Peyer's patch (tissue), 4 donors: ENCODE data around the gene ANKH. TPM values are rescaled to one million over a fixed set of nuclear protein-coding genes. Genes with fewer than 3 reads are reported as not detected.

Source experiments
- DNase-seq, 3 donors: peaks; one replicate each; pipeline ENCODE4 v3.0.0-alpha.2; 2017 to 2019
- H3K27ac ChIP-seq, 4 donors: fragments of 200-600 bp; sonication (generic); one replicate each; pipeline ENCODE4 v1.5.1; 2016 to 2019
- H3K27me3 ChIP-seq, 2 donors: fragments of 200-600 bp; sonication (generic); one replicate each; pipeline ENCODE4 v1.5.1; 2019
- H3K36me3 ChIP-seq, 3 donors: fragments of 200-600 bp; sonication (generic); one replicate each; pipeline ENCODE4 v1.5.1; 2016 to 2019
- H3K4me1 ChIP-seq, 4 donors: fragments of 200-600 bp; sonication (generic); one replicate each; pipeline ENCODE4 v1.5.1; 2016 to 2019
- H3K4me3 ChIP-seq, 4 donors: fragments of 200-600 bp; sonication (generic); 1 replicate in 3 of 4; 2 replicates in 1 of 4; pipeline ENCODE4 v1.5.1; 2016 to 2019; ENCODE audit warnings: mild to moderate bottlenecking in 1 of 4
- H3K9me3 ChIP-seq, 4 donors: fragments of 200-600 bp; sonication (generic); one replicate each; pipeline ENCODE4 v1.5.1; 2016 to 2019; ENCODE audit warnings: mild to moderate bottlenecking in 1 of 4
- POLR2A ChIP-seq, 2 donors: fragments of 450-650 bp; IDR thresholded peaks; one replicate each; pipeline ENCODE4 v1.5.1; 2017; ENCODE audit warnings: antibody characterized with exemption in 2 of 2, mild to moderate bottlenecking in 2 of 2, moderate library complexity in 2 of 2
- total RNA-seq, 4 donors: library from RNA; depleted of rRNA; stranded (reverse); fragments of >200 nt; gene quantifications; one replicate each; pipeline ENCODE4 v1.1.0, GENCODE V29; 2016
- TF ChIP-seq, protein P1 (sequence below), 6 experiments: fragments of 450-650 bp in 4 of 6; fragments of 200-600 bp in 2 of 6; sonication (generic) in 1 of 6; IDR thresholded peaks; one replicate each; pipeline ENCODE4 v1.5.1; 2017 to 2019; ENCODE audit warnings: antibody characterized with exemption in 6 of 6, mild to moderate bottlenecking in 3 of 6, moderate library complexity in 1 of 6

The ANKH gene
- total RNA-seq, 4 donors from 2014 or later, result 28.9 to 98.0 (median 96.1) TPM

DNA sequence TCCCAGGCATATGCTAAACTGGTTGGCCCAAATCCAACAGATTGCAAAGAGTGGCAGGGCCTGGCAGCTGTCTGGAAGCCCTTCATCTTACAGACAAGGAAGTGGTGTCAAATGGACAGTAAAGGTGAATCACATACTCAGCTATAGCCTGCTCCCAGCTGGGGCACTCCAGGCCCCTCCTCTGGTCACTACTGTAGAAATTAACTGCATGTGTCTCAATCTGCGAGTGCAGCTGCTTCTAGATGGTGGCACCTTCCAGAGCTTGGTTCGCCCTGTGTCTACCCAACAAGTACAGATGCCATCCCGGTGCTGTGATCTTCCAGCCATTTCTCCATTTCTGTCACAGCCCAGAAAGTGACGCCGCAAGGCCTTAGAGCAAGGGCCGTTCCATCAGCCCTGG lies 156.9 kb downstream of the ANKH start:
- Histone ChIP-seq H3K27ac (no peak overlapping the region), H3K4me1 (no peaks in the 10 kb centered on the region), H3K9me3 (no peaks in the 10 kb centered on the region), H3K27me3 (no peaks in the 10 kb centered on the region), H3K4me3 (no peak overlapping the region), H3K36me3 (peaks cover 0 to 67% (median 0%) of the 10 kb centered on the region in 3 donors)
- TF ChIP-seq POLR2A (IDR thresholded peaks at IDR 0.05), result no peak
- TF ChIP-seq, protein P1, sequence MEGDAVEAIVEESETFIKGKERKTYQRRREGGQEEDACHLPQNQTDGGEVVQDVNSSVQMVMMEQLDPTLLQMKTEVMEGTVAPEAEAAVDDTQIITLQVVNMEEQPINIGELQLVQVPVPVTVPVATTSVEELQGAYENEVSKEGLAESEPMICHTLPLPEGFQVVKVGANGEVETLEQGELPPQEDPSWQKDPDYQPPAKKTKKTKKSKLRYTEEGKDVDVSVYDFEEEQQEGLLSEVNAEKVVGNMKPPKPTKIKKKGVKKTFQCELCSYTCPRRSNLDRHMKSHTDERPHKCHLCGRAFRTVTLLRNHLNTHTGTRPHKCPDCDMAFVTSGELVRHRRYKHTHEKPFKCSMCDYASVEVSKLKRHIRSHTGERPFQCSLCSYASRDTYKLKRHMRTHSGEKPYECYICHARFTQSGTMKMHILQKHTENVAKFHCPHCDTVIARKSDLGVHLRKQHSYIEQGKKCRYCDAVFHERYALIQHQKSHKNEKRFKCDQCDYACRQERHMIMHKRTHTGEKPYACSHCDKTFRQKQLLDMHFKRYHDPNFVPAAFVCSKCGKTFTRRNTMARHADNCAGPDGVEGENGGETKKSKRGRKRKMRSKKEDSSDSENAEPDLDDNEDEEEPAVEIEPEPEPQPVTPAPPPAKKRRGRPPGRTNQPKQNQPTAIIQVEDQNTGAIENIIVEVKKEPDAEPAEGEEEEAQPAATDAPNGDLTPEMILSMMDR (IDR thresholded peaks at IDR 0.05), result no peak
- no peak for DNase-seq

DNA sequence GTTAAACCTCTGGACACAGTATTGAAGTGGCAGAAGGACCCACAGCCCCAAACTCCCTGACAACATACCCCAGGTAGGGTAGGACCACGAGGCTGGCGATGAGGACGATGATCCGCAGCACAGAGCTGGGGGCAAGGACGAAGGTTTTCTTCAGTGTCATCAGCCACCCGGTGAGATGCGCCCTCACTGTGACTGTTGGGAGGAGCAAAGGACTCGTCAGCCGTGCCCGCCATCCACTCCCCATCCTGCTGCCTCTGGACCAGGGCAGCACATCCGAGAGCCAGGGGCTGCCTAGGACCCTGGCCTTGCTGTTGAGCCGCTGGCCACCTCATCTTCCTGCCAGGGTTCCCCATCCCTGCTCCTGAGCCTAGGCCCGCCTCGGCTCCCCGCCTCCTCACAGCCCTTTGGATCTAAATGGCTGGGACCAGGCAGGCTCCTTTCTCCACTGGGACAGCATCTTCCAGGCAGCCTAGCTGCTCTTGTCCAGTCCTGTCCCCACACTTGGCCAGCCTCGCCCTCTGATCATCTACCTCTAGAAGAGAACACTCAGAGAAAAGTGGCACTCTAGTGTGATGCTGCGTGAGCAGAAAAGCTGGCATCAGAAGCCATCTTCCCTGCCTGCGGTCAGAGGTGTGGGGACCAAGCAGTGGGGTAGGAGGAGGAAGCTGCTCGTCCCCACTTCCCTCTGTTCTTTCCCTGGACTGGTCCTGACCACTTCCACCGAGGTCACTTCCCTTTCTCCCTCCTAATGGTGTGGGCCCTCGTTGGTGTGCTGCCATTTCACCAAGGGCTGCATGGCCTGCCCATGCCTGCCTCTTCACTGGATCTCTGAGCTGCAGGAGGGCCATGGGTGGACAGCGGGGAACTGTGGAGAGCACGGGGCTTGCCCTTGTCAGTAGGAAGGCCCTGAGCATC lies 157.8 kb downstream of the ANKH start:
- Histone ChIP-seq H3K9me3 (no peaks in the 10 kb centered on the region), H3K36me3 (peaks cover 0 to 76% (median 0%) of the 10 kb centered on the region in 3 donors), H3K4me3 (no peak overlapping the region), H3K4me1 (no peaks in the 10 kb centered on the region), H3K27me3 (no peaks in the 10 kb centered on the region), H3K27ac (no peak overlapping the region)
- no peak for DNase-seq
- no peak for TF ChIP-seq POLR2A (IDR thresholded peaks at IDR 0.05)

DNA sequence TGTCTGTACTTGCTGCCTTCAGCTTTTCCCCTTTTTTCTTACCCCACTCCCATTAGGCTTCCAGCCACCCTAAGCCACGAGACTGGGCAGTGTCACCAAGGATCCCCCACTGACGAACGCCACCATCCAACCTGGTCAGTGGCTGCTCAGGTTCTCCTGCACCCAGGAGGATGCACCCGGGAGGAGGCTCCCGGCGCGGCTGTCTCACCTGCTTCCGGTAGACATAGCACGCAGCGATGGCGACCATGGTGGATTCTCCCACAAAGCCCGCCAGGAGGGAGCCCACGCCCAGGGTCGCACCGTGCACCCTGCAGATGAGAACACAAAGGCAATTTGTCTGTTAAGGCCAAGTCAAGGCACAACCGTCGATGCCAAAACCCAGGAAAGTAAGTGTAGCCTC lies 158.9 kb downstream of the ANKH start:
- no peak for DNase-seq
- Histone ChIP-seq H3K36me3 (peaks cover 0 to 85% (median 0%) of the 10 kb centered on the region in 3 donors), H3K27me3 (no peaks in the 10 kb centered on the region), H3K9me3 (no peaks in the 10 kb centered on the region), H3K27ac (no peak overlapping the region), H3K4me3 (no peak overlapping the region), H3K4me1 (no peaks in the 10 kb centered on the region)
- no peak for TF ChIP-seq POLR2A (IDR thresholded peaks at IDR 0.05)
- TF ChIP-seq, protein P1 (IDR thresholded peaks at IDR 0.05), result no peak

- DNase-seq, result no peak
- TF ChIP-seq, protein P1 (IDR thresholded peaks at IDR 0.05), result no peak
- TF ChIP-seq POLR2A (IDR thresholded peaks at IDR 0.05), result no peak
- Histone ChIP-seq H3K27me3 (no peaks in the 10 kb centered on the region), H3K27ac (no peak overlapping the region), H3K4me3 (no peak overlapping the region), H3K4me1 (no peaks in the 10 kb centered on the region), H3K36me3 (peaks cover 0 to 84% (median 0%) of the 10 kb centered on the region in 3 donors), H3K9me3 (no peaks in the 10 kb centered on the region)
Observed at GRCh38 chr5:14712131-14712530, 159.4 kb downstream of the ANKH start.

- H3K4me3 ChIP-seq, result no peak overlapping the region
- no peak for DNase-seq
- H3K9me3 ChIP-seq, result no peaks in the 10 kb centered on the region
- H3K36me3 ChIP-seq, result peaks cover 0 to 84% (median 0%) of the 10 kb centered on the region in 3 donors
- no peak for TF ChIP-seq POLR2A (IDR thresholded peaks at IDR 0.05)
- TF ChIP-seq, protein P1 (IDR thresholded peaks at IDR 0.05), result no peak
- H3K27me3 ChIP-seq, result no peaks in the 10 kb centered on the region
- H3K4me1 ChIP-seq, result no peaks in the 10 kb centered on the region
- no peak overlapping the region for H3K27ac ChIP-seq
Observed at GRCh38 chr5:14710313-14710994, 161.1 kb downstream of the ANKH start.

GRCh38 chr5:14708551-14708950 lies 163.0 kb downstream of the ANKH start:
- no peak for DNase-seq
- TF ChIP-seq, protein P1 (IDR thresholded peaks at IDR 0.05), result no peak
- Histone ChIP-seq H3K4me1 (no peaks in the 10 kb centered on the region), H3K27me3 (no peaks in the 10 kb centered on the region), H3K4me3 (no peak overlapping the region), H3K9me3 (no peaks in the 10 kb centered on the region), H3K36me3 (peaks cover 0 to 69% (median 0%) of the 10 kb centered on the region in 3 donors), H3K27ac (no peak overlapping the region)
